Stomach smooth muscle (tissue), 2 donors: ENCODE results near the gene ABHD10.

Experiments
- H3K27ac ChIP-seq: one replicate; pipeline ENCODE4 v1.7.0; 2013; ENCODE audit warnings: mild to moderate bottlenecking, low read length, inconsistent platforms
- H3K27me3 ChIP-seq, 2 donors: one replicate each; pipeline ENCODE4 v1.7.0; 2013; ENCODE audit warnings: low read length in 2 of 2; ENCODE audit not compliant: insufficient read depth in 2 of 2, control insufficient read depth in 1 of 2
- H3K36me3 ChIP-seq, 2 donors: one replicate each; pipeline ENCODE4 v1.7.0; 2013; ENCODE audit warnings: low read length in 2 of 2; ENCODE audit not compliant: control insufficient read depth in 2 of 2, insufficient read depth in 2 of 2
- H3K4me1 ChIP-seq: one replicate; pipeline ENCODE4 v1.7.0; 2013; ENCODE audit warnings: low read length; ENCODE audit not compliant: control insufficient read depth, insufficient read depth
- H3K4me3 ChIP-seq, 2 donors: one replicate each; pipeline ENCODE4 v1.7.0; 2013; ENCODE audit warnings: low read length in 2 of 2
- H3K9ac ChIP-seq, 2 donors: one replicate each; pipeline ENCODE4 v1.7.0; 2013; ENCODE audit warnings: low read length in 2 of 2, mild to moderate bottlenecking in 1 of 2
- H3K9me3 ChIP-seq, 2 donors: one replicate each; pipeline ENCODE4 v1.7.0; 2013; ENCODE audit warnings: low read length in 2 of 2; ENCODE audit not compliant: control insufficient read depth in 2 of 2
- donor health status: healthy.
- donor health status: Pancreatic carcinoma.

Gene ABHD10

GRCh38 chr3:111978583-111979433 lies at the start of gene ABHD10:
TSS of gene ABHD10 (plus strand) at chr3:111979026. CDS start at chr3:111979062, 36 bp downstream.
- peak within 1 kb of the TSS; percentile 89 to 90 for H3K4me3 ChIP-seq
- H3K4me1 ChIP-seq: peaks cover 5% of the 10 kb centered on the region
- H3K27ac ChIP-seq: peak within 1 kb of the TSS; percentile 53
- H3K9ac ChIP-seq: peak within 1 kb of the TSS; percentile 72 to 81
- H3K36me3 ChIP-seq: peaks cover 0 to 5% of the 10 kb centered on the region in 2 donors
- H3K27me3 ChIP-seq: no peaks in the 10 kb centered on the region
- no peaks in the 10 kb centered on the region for H3K9me3 ChIP-seq

DNA sequence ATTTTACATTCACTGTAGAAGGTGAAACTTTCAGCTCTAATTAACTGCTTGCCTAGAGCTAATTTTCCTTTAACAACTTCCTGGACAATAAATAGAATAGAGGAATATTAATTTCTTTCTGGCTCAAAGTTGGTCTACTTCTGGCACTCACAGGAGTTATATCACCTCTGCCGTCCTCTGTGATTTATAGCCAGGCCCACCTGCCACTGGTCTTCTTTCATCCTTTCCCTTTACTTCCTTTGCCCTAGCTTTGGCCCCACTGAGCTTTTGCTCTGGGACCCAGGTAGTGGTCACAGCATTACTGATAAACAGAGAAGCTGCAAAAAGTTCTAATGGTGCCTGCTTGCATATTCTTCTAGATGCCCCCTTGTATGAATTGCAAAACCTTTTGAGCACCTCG lies 49.3 kb upstream of the ABHD10 start:
- H3K4me3 ChIP-seq: no peak overlapping the region
- H3K4me1 ChIP-seq: no peaks in the 10 kb centered on the region
- H3K27ac ChIP-seq: no peak overlapping the region
- H3K9ac ChIP-seq: no peak overlapping the region
- no peaks in the 10 kb centered on the region for H3K27me3 ChIP-seq
- H3K36me3 ChIP-seq: peaks cover 0 to 8% of the 10 kb centered on the region in 2 donors
- no peaks in the 10 kb centered on the region for H3K9me3 ChIP-seq

- Histone ChIP-seq H3K27me3 (no peaks in the 10 kb centered on the region), H3K9ac (no peak overlapping the region), H3K4me1 (no peaks in the 10 kb centered on the region), H3K27ac (no peak overlapping the region), H3K9me3 (no peaks in the 10 kb centered on the region), H3K4me3 (no peak overlapping the region), H3K36me3 (peaks cover 0 to 8% of the 10 kb centered on the region in 2 donors)
Measured at GRCh38 chr3:111932946-111933345, 45.9 kb upstream of the ABHD10 start.

DNA sequence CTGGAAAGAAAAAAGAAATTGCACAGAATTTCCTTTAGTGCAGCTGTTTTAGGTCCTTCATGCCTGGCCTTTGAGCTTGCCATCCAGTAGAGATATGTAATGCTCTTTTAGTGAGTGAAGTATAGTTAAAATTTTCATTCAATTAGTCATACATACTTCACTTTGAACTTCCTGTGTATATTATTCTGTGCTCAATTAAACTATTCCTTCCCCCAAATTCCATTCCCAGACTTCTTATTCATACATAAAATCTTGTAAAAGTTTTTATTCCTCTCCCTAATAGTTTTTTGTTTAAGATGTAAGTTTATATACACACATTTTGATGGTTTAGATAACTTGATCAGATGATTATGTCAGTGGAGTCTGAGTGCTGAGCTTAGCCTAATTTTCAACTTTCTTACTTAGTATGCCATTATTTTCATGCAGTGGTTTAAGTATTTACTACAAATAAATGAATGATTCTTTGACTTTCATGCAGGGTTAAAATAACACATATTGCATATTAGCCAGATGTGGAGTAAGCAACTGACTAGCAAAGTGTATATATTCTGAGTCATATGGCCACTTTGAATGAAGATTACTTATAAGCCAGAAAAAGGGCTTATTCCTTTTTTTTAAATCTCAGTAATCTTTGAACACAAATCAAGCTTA lies 42.5 kb upstream of the ABHD10 start:
- Histone ChIP-seq H3K4me1 (no peaks in the 10 kb centered on the region), H3K27ac (no peak overlapping the region), H3K9me3 (no peaks in the 10 kb centered on the region), H3K27me3 (no peaks in the 10 kb centered on the region), H3K36me3 (peaks cover 12 to 30% of the 10 kb centered on the region in 2 donors), H3K9ac (no peak overlapping the region), H3K4me3 (no peak overlapping the region)

- H3K36me3 ChIP-seq: peaks cover 18 to 31% of the 10 kb centered on the region in 2 donors
- no peak overlapping the region for H3K4me3 ChIP-seq
- H3K9me3 ChIP-seq: no peaks in the 10 kb centered on the region
- H3K27ac ChIP-seq: no peak overlapping the region
- no peak overlapping the region for H3K9ac ChIP-seq
- no peaks in the 10 kb centered on the region for H3K4me1 ChIP-seq
- H3K27me3 ChIP-seq: no peaks in the 10 kb centered on the region
Measured at GRCh38 chr3:111936967-111937366, 41.9 kb upstream of the ABHD10 start.

- no peaks in the 10 kb centered on the region for H3K4me1 ChIP-seq
- H3K4me3 ChIP-seq: no peak overlapping the region
- no peaks in the 10 kb centered on the region for H3K27me3 ChIP-seq
- H3K9ac ChIP-seq: no peak overlapping the region
- H3K27ac ChIP-seq: no peak overlapping the region
- H3K36me3 ChIP-seq: peaks cover 22 to 32% of the 10 kb centered on the region in 2 donors
- H3K9me3 ChIP-seq: no peaks in the 10 kb centered on the region
Measured at GRCh38 chr3:111937871-111938270, 41.0 kb upstream of the ABHD10 start.

DNA sequence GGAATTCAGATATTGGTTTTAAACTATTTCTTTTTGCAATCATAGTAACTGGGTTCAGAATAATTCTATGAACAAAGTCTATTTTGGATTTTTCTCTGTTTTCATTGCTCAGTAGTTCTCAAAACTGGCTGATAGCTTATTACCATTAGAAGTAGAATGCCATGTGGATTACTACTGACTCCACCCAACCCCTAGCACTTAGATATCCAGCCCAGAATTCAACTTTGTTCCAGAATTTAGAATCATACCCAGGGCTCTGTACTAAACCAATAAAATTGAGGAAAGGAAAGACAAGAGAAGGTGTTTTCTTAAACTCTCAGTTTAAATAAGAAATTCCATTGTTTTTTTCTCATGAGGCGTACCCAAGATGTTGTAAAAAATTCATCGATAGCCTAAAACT lies 39.0 kb upstream of the ABHD10 start:
- Histone ChIP-seq H3K9ac (no peak overlapping the region), H3K27me3 (no peaks in the 10 kb centered on the region), H3K27ac (no peak overlapping the region), H3K4me1 (no peaks in the 10 kb centered on the region), H3K4me3 (no peak overlapping the region), H3K36me3 (peaks cover 22 to 34% of the 10 kb centered on the region in 2 donors), H3K9me3 (no peaks in the 10 kb centered on the region)

- H3K27me3 ChIP-seq: no peaks in the 10 kb centered on the region
Measured at GRCh38 chr3:111943533-111943932, 35.3 kb upstream of the ABHD10 start.

DNA sequence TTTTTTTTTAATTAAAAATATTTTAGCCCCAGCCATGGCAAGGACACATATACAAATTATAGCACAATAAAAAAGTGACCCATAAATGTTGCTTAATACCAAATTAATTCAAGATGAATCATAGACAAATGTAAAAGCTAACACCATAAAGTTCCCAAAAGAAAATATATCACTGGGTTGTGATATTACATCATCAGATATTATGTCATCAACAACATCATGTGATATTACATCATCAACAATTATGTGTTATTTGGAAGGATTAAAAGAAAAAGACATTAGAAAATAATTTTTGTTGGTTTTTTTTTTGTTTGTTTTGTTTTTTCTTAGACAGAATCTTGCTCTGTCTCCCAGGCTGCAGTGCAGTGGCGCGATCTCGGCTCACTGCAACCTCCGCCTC lies 34.5 kb upstream of the ABHD10 start:
- no peak overlapping the region for H3K4me3 ChIP-seq
- no peaks in the 10 kb centered on the region for H3K9me3 ChIP-seq
- no peaks in the 10 kb centered on the region for H3K27me3 ChIP-seq
- peaks cover 23 to 39% of the 10 kb centered on the region in 2 donors for H3K36me3 ChIP-seq
- no peak overlapping the region for H3K9ac ChIP-seq
- no peak overlapping the region for H3K27ac ChIP-seq
- H3K4me1 ChIP-seq: no peaks in the 10 kb centered on the region

More at GRCh38 chr3:111943533-111943932, 35.3 kb upstream of the ABHD10 start:
- Histone ChIP-seq H3K4me1 (no peaks in the 10 kb centered on the region), H3K4me3 (no peak overlapping the region), H3K36me3 (peaks cover 22 to 39% of the 10 kb centered on the region in 2 donors), H3K9me3 (no peaks in the 10 kb centered on the region), H3K9ac (no peak overlapping the region), H3K27ac (no peak overlapping the region)

DNA sequence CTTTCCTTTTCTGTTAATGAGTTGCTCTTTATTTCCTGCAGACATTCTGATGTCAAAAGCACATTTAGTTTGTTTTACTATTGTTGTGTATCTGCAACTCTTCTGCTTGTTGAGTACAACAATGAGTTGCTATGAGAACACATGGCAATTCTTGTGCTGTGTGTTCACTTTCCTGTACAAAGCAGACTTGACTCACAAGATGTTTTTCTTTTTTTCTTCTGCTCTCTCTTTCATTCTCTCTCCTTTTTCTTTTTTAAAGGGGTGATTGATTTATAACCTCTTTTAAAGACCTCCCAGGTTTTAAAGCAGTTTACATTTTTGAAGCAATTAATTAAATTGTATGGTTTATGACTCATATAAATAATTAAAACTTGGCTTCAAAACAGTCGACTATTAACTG lies 31.6 kb upstream of the ABHD10 start:
- Histone ChIP-seq H3K4me3 (no peak overlapping the region), H3K36me3 (peaks cover 13 to 30% of the 10 kb centered on the region in 2 donors), H3K9ac (no peak overlapping the region), H3K27me3 (no peaks in the 10 kb centered on the region), H3K27ac (no peak overlapping the region), H3K4me1 (no peaks in the 10 kb centered on the region), H3K9me3 (no peaks in the 10 kb centered on the region)

DNA sequence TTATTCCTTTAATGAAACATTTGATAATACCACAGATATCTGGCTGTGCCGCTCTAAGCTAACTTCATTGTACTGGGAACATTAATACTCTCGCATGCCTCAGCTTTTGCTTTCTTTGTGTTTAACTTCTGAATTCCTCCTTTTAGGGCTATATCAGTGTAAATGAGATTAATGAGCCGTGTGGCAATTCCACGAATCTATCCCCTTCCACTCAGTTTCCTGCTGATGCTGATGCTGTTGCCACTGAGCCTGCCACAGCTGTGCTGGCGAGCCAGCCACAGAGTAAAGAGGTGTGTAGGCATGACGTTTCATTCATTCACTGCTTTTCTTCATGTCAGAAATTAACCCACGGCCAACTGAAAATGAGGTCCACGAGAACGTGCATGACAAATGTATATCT lies 30.0 kb upstream of the ABHD10 start:
- H3K4me1 ChIP-seq: no peaks in the 10 kb centered on the region
- H3K27me3 ChIP-seq: no peaks in the 10 kb centered on the region
- no peak overlapping the region for H3K9ac ChIP-seq
- H3K9me3 ChIP-seq: no peaks in the 10 kb centered on the region
- no peak overlapping the region for H3K4me3 ChIP-seq
- H3K36me3 ChIP-seq: peaks cover 23 to 39% of the 10 kb centered on the region in 2 donors
- no peak overlapping the region for H3K27ac ChIP-seq
